Esophagus squamous epithelium (tissue), 4 donors: ENCODE results near the gene CEMIP.

Experiments
- CTCF ChIP-seq, 6 experiments: fragments of 450-650 bp in 4 of 6; fragments of 200-600 bp in 2 of 6; sonication (generic) in 2 of 6; IDR thresholded peaks; one replicate each; pipeline ENCODE4 v1.5.1; 2016 to 2019; ENCODE audit warnings: antibody characterized with exemption in 6 of 6, mild to moderate bottlenecking in 4 of 6, moderate library complexity in 4 of 6
- POLR2A ChIP-seq, 4 donors: fragments of 450-650 bp; IDR thresholded peaks; one replicate each; pipeline ENCODE4 v1.6.1; 2017; ENCODE audit warnings: antibody characterized with exemption in 4 of 4, mild to moderate bottlenecking in 4 of 4, moderate library complexity in 3 of 4

GRCh38 chr15:80764535-80764934 lies 14.6 kb upstream of the CEMIP start:
- TF ChIP-seq CTCF (IDR thresholded peaks at IDR 0.05) (no peak), POLR2A (IDR thresholded peaks at IDR 0.05) (no peak)
